ENCODE measurements around the gene POU6F2.

POU6F2 gene

GRCh38 chr7:39238234-39238869 is 260.6 kb downstream of the POU6F2 start:
- H3K4me3 ChIP-seq (ENCODE audit: low read depth, low read length) = no peak overlapping the region
- TF ChIP-seq, protein P1, sequence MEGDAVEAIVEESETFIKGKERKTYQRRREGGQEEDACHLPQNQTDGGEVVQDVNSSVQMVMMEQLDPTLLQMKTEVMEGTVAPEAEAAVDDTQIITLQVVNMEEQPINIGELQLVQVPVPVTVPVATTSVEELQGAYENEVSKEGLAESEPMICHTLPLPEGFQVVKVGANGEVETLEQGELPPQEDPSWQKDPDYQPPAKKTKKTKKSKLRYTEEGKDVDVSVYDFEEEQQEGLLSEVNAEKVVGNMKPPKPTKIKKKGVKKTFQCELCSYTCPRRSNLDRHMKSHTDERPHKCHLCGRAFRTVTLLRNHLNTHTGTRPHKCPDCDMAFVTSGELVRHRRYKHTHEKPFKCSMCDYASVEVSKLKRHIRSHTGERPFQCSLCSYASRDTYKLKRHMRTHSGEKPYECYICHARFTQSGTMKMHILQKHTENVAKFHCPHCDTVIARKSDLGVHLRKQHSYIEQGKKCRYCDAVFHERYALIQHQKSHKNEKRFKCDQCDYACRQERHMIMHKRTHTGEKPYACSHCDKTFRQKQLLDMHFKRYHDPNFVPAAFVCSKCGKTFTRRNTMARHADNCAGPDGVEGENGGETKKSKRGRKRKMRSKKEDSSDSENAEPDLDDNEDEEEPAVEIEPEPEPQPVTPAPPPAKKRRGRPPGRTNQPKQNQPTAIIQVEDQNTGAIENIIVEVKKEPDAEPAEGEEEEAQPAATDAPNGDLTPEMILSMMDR (IDR thresholded peaks at IDR 0.05; ENCODE audit: low read depth, low read length) = no peak

DNA sequence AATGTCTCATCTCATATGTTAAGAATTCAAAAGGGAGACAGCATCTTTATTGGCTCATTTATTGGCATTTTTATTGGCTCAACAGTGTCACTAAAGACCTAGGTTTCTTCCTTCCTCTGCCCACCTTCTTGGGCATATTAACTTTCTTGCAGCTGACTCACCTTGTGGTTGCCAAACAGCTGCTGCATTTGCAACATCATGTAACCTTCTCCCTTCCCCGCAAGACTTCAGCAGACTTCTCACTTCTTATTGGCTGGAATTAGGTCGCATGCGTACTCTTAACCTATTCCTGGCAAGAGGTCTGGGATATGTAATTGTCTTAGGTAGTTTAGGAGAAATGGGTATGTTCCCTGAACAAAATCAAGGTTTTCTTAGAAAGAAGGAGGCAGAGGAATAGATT is 263.2 kb downstream of the POU6F2 start:
- TF ChIP-seq, protein P1 (IDR thresholded peaks at IDR 0.05; ENCODE audit: low read depth, low read length) = no peak
- no peak overlapping the region for H3K4me3 ChIP-seq (ENCODE audit: low read depth, low read length)

- no peak overlapping the region for H3K4me3 ChIP-seq (ENCODE audit: low read depth, low read length)
- TF ChIP-seq, protein P1 (IDR thresholded peaks at IDR 0.05; ENCODE audit: low read depth, low read length) = no peak
Observed at GRCh38 chr7:39247576-39247975, 269.9 kb downstream of the POU6F2 start.

DNA sequence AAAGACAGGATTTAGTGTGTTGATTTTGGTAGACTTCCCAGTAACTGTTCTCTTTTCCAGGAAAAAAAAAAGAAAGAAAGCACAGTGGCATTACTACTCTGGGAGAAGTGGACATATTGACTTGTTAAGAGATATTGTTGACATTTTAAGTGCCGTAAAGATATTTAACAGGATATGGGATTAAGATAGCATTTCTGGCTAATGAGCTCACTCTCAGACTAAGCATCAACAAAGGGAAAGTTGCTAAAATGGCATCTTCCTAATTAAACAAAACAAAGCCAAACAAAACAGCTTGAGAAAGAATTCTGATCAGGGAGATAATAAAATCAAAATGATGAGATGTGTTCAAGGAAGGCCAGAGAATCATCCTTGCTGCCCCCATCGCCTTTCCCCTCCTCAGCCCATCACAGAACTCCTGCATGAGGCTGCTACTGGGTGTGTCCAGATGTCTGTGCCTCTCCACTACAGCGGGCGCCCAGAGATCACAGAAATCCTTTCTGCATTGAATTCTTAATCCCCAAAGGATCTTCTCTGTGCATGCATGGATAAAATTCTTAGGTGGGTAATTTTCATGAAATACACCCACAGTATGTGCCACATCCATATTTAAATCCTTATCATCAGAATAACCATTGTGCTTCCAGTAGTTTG is 270.5 kb downstream of the POU6F2 start:
- H3K4me3 ChIP-seq (ENCODE audit: low read depth, low read length) = no peak overlapping the region
- TF ChIP-seq, protein P1 (IDR thresholded peaks at IDR 0.05; ENCODE audit: low read depth, low read length) = no peak

DNA sequence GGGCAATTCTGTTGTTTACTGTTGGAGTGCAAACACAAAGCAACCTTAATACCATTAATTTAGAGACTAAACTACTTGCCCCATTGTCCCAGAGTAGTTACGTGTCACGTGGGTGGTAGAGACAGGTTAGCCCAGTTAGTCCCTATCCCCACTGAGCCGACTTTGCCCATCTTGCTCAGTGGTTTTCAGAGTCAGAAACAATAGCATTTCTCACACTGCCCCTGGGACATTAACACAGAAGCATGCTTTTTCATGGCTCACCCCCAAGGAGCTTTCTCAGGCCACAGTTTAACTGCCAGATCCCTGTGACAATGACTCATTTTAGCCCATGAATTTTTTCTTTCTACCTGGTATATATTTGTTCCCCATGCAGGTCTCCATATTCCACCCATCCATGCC is 271.0 kb downstream of the POU6F2 start:
- H3K4me3 ChIP-seq (ENCODE audit: low read depth, low read length) = no peak overlapping the region
- TF ChIP-seq, protein P1 (IDR thresholded peaks at IDR 0.05; ENCODE audit: low read depth, low read length) = no peak

- TF ChIP-seq, protein P1 (IDR thresholded peaks at IDR 0.05; ENCODE audit: low read depth, low read length) = no peak
Observed at GRCh38 chr7:39249635-39250152, 272.0 kb downstream of the POU6F2 start.

GRCh38 chr7:39252916-39253315 is 275.2 kb downstream of the POU6F2 start:
- no peak overlapping the region for H3K4me3 ChIP-seq (ENCODE audit: low read depth, low read length)
- TF ChIP-seq, protein P1 (IDR thresholded peaks at IDR 0.05; ENCODE audit: low read depth, low read length) = no peak

More at GRCh38 chr7:39249635-39250152, 272.0 kb downstream of the POU6F2 start:
- H3K4me3 ChIP-seq (ENCODE audit: low read depth, low read length) = no peak overlapping the region

Measured in WI38 (cell line).